ENCODE measurements around the gene WRNIP1. TPM values are rescaled to one million over a fixed set of nuclear protein-coding genes. Genes with fewer than 3 reads are reported as not detected.

The WRNIP1 gene
- total RNA-seq, 1 experiment from 2014 or later: 36.3 TPM

- Mint-ChIP-seq H3K4me3 (no peak overlapping the region), H3K27ac (no peak overlapping the region), H3K9me3 (no peaks in the 10 kb centered on the region), H3K4me1 (peaks cover 3% of the 10 kb centered on the region), H3K27me3 (ENCODE audit: low read depth) (no peaks in the 10 kb centered on the region), H3K36me3 (peaks cover 24% of the 10 kb centered on the region)
- ChIA-PET CTCF (no interaction called here), POLR2A (no interaction called here)
- ATAC-seq: no peak
- no peak for DNase-seq (ENCODE audit: low spot score)
- no peak for TF ChIP-seq SMAD3 (CRISPR knock-in tag; IDR thresholded peaks at IDR 0.05; ENCODE audit: borderline replicate concordance)
- no peak for TF ChIP-seq AR (CRISPR knock-in tag; IDR thresholded peaks at IDR 0.05)
- no peak for TF ChIP-seq ZNF671 (CRISPR knock-in tag; IDR thresholded peaks at IDR 0.05)
- no peak for TF ChIP-seq ZNF281 (CRISPR knock-in tag; IDR thresholded peaks at IDR 0.05)
- TF ChIP-seq CREB1 (CRISPR knock-in tag; IDR thresholded peaks at IDR 0.05): no peak
- TF ChIP-seq ZNF396 (CRISPR knock-in tag; IDR thresholded peaks at IDR 0.05; ENCODE audit: borderline replicate concordance): no peak
- TF ChIP-seq CBFB (CRISPR knock-in tag; IDR thresholded peaks at IDR 0.05; ENCODE audit: low read depth): no peak
- TF ChIP-seq HMGXB4 (CRISPR knock-in tag; IDR thresholded peaks at IDR 0.05): no peak
- no peak for TF ChIP-seq ZNF532 (CRISPR knock-in tag; IDR thresholded peaks at IDR 0.05; ENCODE audit: borderline replicate concordance)
- no peak for TF ChIP-seq FOXJ3 (CRISPR knock-in tag; IDR thresholded peaks at IDR 0.05; ENCODE audit: borderline replicate concordance)
These were observed 69.1 kb downstream of the WRNIP1 start for GRCh38 chr6:2834262-2834661.

Other genes with a start within 250 kb of the WRNIP1 start
- 0.05 to 0.13 TPM (median 0.11 TPM) in 3 replicates for gene MYLK4, start 14.5 kb upstream of the WRNIP1 start, total RNA-seq (2021)
- gene SERPINB1, start 76.5 kb downstream of the WRNIP1 start, total RNA-seq (2021): 14.8 to 21.1 TPM (median 16.9 TPM) in 3 replicates
- gene SERPINB9, start 137.9 kb downstream of the WRNIP1 start, total RNA-seq (2021): 39.5 to 43.7 TPM (median 41.6 TPM) in 3 replicates
- 28.0 to 33.7 TPM (median 32.9 TPM) in 3 replicates for gene SERPINB6, start 206.2 kb downstream of the WRNIP1 start, total RNA-seq (2021)
- 119 to 152 TPM (median 150 TPM) in 3 replicates for gene NQO2, start 234.5 kb downstream of the WRNIP1 start, total RNA-seq (2021)

Measured in WTC11 (cell line).